Measurements from ENCODE around the gene HHLA2.
"Not testable (repeated sequence)": the region's sequence is repeated elsewhere in the genome, so short reads cannot be mapped to it uniquely, and the experiment has no call there.

HHLA2 gene

DNA sequence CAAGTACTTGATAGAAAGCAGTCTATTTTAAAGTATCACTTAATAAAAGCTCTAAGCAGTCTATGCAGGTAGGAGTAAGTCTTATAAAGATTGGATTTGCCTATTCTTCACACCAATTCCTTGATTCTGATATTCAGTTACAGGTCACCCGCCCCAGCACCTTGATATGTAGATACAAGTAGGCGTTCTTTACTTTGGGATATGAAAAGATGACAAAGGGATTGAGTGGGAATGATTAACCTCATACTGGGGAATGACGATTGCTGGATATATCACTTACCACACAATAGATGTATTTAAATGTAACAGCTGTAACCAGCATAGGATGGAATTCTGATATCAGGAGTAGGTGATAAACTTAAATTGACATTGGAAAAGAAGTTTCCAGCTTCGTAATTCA lies 47.1 kb downstream of the HHLA2 start:
- no peak for DNase-seq

DNA sequence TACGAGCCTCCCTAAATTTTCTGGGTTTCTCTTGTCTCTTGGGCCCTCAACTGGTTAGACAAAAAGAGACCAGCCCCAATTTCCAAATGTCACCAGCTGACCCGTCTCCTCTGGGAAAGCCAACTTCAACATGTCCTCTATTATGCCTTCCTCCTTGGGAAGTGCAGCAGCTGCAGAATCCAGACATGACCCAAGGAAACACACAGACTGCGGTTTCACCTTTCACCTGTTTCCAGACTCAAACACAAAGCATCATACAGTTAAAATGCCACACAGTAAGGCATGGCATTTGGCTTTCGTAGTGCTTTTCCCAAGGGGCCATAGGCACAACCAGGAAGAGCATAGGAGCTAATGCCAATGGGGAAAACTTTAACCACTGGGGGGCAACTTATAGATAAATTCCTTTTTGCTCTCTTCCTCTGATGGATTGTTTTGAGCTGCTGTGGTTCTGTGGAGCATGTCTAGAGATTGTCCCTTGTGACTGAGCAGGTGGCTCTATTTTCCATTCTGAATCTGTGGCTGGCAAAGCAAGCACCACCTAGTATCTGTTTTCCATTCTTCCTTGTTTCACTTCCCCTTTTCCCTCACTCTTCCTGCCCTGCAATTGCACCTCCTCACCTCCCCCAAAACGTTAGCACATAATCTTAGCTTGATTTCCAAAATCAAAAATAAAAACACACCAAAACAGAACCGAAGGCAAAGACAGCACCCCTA lies 49.3 kb downstream of the HHLA2 start:
- no peak for DNase-seq

DNA sequence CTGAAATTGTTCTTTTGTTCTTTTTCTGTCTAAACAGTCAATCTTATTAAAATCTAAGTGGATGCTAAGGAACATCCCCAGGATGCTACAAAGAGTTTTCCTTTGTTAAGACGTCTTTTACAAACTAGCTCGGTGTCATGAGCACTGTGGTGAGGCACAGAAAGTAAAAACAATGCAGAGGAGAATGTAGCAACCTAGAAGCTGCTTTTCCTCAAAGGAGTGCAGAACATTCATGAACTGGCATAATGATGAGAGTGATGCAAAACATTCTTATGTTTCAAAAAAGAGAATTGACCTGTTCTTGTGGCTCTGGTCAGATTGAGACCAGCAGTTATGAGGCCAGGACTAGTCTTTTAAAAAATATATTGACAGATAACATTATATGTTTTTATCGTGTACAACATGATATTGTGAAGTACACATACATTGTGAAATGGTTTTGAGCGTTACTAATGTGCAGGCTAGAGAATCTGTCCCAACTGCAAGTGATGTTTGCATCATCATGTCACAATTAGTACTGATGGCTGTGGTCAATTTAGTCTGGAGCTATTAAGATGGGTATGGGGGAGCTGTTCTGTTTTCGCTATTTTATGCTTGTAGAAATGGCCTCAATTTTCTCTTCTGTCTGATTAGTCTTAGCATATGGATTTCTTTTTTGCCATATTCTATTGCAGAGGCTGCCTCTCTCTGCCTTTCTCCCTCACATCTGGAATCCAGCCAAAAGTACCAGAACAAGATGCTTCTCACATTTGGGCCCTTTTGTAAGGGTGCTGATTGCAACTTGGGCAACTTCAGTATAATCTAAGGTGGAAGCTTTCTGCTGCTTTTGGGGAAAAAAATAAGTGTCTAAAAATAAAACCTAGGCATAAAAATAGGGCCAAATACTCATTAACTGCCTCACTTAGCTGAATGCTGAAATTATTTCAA lies 50.2 kb downstream of the HHLA2 start:
- no peak for DNase-seq

DNA sequence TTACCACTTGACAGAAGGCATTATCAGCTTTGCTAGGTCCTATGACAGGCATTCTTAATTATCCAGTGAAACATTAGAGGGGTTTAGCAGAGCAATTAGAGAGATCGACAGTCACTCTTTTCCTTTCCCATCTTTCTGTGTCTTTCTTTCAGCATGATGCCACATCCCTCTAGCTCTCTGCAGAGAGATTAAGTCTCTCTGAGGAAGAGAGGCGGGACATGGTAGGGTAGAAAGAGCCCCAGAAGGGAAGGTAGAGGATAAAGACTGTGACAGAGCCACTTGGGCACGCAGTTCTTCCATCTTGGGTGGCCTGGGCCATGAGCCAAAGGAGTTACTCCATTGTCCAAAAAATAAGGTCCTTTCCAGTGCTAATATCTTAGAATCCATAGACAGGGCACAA lies 55.8 kb downstream of the HHLA2 start:
- DNase-seq = no peak

DNA sequence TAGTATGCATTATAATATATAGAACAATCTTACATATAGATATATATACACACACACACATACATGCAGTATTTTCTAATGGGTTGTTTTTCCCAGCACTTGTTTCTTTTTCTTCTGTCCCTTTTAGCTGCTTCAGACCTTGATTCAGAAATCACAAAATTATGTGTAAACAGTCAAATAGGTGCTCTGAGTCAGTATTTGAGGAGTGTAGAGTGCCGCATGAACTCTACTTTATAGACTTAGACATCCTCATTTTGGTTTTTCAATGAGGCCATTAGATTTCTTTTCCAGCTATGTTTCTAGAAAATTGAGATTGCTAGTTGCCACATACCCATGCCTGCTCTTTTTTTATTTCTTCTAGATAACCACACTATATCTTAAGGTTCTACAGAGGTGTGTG lies 58.2 kb downstream of the HHLA2 start:
- DNase-seq = no peak

DNA sequence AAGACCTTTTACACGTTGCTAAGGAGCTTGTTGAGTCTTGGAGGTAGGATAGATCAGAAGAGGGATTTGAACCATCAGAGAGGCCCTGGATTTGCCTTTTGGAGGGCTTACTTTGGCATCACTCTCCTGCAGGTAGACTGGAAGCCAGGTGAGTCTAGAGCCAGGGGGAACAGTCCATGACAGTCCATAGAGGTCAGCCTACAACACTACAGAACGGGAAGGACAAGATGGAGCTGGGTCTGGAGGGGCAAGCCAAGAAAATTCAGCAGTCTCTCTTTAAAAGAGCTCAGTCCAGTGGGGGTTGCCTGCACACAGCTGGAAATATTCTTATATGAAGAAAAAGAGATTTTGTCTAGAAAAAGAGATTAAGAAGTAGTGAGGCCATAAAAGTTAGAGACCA lies 60.7 kb downstream of the HHLA2 start:
- DNase-seq = no peak

DNA sequence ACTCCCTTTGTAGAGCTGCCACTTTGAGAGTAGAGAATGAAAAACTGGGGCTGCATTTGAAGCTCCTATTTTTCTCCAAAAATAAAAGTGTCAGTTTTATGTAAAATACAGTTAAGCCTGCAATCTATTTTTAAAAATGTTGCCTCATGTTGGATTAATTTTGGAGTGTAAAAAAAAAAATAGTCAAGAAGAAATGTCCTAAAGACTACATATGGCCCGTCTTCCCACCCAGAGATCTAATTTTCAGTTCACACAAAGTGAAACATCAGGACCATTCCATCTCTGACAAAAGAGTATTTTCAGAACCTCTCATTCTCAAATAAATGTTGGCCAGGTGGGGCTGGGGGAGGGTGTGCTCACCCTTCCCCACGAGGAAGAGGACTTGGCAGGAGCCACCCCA lies 62.7 kb downstream of the HHLA2 start:
- DNase-seq = no peak

DNA sequence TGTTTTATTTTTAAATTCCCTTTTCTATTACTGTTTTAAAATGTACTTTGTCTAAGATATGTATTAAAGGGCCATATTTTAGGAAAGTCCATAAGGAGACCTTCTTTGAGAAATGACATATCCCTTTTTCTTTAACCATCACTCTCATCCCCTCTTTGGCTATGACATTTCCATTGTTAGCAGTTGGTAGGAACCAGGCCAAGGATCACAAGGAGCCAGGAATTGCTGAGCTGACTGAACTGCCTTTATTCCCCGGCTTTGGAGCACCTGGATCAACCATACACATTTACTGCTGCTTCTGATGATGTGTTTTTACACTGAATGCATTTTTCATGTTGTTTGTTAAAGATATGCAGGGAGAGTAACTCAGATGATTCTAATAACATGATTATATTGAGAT lies 79.7 kb downstream of the HHLA2 start:
- no peak for DNase-seq

DNA sequence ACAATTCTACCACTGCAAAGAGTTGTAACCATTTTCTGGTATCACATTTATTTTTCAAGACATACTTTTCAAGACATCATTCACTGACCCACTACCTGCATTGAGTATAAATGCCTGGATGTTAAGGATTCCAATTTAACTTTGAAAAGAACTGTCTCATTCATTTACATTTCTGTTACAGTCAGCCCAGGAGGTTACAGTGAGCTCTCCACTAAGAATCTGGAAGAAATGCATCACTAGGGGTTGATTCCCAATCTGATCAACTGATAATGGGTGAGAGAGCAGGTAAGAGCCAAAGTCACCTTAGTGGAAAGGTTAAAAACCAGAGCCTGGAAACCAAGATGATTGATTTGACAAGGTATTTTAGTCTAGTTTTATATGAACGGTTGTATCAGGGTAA lies 81.0 kb downstream of the HHLA2 start:
- DNase-seq = no peak

DNA sequence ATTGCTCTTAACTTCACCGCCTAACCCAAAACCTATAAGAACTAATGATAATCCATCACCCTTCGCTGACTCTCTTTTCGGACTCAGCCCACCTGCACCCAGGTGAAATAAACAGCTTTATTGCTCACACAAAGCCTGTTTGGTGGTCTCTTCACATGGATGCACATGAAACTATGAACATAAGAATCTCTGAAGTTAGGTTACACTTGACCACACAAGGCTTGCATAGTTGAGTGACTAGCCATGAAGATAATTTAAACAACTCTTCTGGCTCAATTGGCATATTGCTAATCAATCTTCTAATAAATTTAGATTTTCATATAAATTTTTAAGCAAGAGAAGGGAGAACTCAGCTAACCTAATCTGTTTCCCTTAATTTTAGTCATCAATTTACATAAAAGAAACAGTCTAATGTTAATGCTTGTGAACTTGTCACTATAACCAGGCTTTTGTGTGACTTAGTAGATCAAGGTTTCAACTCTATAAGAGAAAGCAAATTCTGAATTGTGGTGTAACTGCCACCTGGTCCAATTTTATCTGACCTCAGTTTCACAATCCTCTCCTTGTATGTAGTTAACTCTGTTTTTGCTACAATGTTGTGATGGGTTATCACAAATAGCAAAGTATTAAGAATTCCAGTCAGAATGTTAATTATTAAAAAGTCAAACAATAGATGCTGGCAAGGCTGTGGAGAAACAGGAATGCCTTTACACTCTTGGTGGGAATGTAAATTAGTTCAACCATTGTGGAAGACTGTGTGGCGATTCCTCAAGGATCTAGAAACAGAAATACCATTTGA lies 82.0 kb downstream of the HHLA2 start:
- DNase-seq = no peak

DNA sequence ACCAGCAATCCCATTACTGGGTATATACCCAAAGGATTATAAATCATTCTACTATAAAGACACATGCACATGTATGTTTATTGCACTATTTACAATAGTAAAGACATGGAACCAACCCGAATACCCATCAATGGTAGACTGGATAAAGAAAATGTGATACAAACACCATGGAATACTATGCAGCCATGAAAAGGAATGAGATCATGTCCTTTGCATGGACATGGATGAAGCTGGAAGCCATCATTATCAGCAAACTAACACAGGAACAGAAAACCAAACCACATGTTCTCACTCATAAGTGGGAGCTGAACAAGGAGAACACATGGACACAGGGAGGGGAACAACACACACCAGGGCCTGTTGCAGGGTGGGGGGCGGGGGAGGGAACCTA lies 82.6 kb downstream of the HHLA2 start:
- DNase-seq = not testable (repeated sequence)

DNA sequence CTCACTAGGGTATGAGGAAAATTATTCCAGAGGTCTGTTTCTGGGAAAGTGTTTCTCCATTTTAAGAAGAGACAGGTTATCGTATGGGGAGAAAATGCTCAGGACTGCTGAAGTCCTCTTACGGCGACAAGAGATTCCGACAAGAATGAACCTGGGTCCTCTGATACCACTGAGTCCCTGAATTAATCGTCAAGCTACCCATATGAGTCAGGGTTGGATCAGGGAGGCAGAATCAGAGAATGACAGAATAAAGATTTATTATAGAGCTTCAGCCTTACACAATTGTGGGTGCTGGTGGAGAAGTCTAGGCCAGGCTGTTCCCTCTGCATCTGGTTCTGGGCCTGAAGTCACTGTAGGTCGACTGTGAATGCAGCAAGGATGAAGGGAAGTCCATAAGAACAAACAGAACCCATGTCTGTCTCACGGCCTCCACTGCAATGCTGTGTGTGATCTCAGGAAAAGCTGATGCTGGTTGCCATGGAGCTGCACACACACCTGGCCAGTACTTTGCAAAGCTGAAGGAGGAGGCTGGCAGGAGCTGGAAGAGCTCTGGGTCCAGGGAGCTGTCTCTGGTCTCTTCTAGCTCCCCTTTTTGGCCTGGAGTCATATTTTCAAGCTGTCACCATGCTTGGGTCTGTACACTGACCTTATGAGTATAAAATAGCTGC lies 83.9 kb downstream of the HHLA2 start:
- no peak for DNase-seq

DNA sequence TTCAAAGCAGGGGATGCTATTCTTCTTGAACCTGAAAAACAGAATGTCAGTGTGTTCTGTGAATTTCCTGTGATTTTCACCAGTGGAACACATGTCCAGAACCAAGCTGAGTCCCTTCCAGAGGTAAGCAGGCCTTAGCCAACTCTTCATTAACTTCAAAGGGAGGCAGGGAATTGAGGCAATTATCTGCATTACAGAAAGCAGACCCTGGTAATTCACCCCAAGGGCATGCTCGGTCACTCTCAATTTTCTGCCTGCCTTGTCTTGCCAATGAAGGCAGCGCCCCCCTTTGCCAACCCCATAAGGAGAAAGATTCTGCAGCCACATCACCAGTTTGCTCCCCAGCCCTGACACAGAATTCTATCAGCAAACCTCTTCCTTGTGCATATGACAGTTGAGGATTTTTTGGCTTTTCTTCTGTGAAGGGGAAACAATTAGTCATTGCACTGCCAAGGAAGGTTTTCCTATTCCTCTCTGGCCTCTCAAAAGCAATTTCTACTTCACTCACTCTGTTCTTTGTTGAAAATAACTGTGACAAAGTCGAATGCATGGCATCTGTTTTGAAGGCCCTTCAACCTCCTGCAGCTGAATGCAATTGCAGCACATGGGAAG lies 85.3 kb downstream of the HHLA2 start:
- no peak for DNase-seq

DNA sequence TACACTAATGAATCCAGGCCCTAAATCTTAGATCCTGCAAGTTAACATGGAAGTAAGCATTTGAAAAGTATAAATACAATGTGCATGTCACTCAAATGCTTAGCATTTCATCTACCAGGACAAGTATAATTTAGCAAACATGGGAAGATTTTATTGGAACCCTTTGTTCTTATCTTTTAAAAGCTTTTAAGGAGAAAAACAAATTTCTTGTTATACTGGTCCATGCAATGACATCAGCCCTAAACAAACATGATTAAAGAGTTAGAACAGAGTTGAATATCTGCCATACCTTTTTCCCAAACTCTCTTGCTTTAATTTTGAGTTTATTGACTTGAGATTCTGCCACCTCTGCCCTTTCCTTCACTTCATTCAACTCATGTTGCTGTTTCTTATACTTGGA lies 87.0 kb downstream of the HHLA2 start:
- DNase-seq = no peak

DNA sequence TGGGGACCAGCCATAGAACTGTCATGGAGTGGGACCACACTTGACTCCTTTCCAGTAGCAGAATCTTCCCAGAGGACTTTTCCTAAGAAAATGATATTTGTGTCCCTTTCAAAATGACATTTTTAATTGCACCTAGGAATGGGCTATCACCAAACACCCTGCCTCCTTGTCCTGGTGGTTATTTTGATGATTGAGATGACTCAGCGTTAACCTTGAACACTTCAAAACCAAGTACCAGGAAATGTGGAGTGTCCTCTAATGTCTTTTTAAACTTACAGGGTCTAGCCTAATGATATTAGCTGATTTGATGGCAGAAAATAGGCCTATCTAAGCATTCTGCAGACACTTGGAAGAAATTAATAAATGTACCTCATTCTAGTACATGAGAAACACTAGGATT lies 90.7 kb downstream of the HHLA2 start:
- no peak for DNase-seq

DNA sequence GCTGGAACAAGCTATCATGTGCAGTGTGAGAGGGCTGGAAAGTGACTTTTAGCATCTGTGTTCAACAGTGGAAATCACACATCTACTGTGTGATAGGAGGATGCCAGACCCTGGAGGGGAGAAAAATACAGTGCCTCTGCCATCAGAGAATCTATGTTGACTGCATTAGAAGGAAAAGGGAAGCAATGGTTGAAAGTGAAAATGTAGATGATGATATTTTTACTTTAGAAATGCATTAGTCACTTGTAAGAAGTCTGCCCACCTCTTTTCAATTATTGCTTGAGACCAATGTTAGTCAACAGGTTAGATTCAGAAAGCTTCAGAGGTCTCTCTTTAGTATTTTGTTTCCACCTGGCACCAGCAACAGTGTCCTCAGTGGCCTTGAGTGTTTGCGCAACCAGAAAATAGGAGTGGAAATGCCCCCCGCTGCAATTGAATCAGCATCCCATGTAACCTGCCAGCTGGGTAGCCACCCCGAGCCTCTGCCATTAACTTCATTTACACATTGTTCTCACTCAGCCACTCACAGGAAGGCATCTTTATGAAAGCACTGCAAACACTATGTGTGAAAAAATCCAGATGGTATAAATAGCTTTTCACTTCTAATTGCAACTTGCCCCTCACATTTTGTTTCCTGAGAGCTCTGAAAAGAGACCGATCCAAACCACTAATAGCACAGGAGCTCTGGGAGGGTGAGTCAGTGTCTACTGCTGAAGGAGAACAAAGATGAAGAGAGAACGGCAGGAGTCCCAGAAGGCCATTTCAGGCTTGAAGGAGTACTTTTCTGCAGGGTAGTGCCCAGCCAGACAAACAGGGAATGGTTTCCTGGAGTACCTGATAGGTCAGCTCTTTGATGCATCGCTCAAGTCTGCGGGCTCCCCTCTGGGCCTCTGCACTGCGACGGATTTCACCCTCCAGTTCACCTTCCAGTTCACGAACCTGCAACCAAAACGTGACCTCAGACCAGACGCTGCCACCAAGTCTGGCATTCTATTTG lies 92.1 kb downstream of the HHLA2 start:
- DNase-seq = no peak

DNA sequence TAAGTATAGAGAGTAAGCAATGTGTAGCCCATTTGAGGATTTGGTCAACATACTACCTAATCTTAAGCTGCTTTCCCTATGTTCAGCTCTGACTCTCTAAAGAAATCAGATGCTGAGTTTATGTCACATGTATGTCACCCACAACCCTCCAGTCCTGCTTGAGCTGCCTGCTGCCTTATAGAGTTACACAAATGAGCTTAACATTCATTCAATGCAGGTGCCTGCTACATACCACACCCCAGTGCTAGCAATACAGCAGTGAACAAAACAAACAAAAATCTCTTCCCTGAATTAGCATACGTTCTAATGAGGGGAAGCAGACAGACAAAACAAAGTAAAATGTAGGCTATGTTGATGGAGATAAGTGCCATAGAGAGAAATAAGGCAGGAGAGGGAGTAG lies 93.0 kb downstream of the HHLA2 start:
- DNase-seq = no peak

DNA sequence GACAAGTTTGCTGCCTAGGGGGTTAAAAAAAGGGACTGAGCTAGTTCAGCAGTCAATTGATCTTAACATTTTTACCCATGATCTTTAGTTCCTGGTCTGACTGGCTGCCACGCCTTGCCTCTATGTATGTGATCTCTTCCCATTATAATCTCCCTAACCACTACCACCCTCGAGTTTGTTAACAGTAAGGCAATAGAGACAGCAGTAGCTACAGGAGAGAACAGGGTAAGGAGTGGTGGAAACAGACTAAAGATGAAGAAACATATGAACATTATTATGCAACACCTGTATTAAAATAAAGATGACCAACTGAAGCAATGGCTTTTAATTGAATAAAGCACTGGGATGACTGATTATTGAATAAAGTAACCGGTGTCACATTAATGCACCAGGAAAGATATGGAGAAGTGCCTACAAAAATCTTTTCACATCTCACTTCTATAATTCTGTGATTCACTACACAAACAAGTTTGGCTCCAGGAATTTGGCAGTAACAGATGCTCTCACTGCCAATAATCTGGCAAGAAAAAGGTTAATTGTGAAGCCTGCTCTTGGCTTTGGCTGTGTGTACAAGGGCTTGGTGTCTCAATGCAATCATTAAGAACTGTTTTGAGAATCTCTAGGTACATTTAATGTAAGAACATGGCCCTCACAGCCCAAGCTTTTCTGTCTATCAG lies 95.7 kb downstream of the HHLA2 start:
- no peak for DNase-seq

DNA sequence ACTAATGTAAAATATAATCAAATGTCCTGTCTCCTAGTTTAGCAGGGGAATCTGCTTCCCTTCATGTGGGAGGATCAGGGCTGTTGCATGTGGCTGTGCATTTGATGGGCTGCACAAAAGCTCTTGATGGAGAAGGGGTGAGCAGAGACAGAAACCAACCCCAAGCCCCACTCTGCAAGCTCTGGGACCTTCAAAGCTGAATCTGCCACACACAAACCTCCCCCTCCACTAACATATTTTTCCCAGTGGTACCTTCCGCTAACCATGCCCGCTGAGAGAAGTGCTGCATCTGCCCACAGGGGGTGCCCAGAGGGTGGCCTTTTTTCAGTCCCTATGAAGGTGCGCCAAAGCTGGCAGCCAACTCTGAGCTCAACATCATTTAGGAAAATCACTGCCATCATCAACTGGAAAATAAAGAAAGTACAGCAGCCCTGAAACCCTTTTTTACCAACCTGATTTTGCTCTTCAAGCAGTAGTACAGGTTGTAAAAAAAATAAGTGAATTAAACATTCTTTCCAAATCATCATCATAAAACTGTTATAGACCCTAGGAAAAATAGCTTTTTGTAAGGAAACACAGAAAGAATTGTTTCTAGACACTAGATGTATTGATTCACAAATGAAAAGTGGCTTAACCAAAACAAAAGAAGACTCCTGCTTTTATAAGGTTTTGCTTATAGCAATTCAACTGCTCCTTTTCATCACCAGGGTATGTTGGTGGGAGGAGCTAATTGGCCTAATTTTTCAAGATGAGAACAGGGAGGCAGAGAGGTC lies 97.0 kb downstream of the HHLA2 start:
- no peak for DNase-seq

DNA sequence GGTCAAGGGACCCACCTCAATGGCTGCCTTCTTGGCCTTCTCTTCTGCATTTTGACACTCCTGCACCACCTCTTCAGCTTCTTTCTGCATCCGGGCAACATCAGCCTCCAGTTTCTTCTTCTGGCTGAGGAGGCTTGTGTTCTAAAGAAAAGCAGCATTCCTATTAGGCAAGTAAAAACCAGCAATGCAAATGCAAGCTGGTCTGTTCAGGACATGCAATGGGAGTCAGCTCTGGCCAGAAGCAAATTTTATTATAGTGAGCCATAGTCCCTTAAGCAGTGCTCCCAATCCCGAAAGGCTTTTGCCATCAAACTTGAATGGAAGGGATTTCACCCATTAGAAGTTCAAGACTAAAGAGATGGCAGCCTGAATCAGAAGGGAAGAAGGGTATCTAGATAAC lies 97.7 kb downstream of the HHLA2 start:
- no peak for DNase-seq

All from Kasumi-1 (cell line).